ENCODE measurements around the gene TMEM150B.

Gene TMEM150B

GRCh38 chr19:55278391-55279135, 46.6 kb downstream of the TMEM150B start:
- Histone ChIP-seq H3K27ac (ENCODE audit: low read length) (no peak overlapping the region), H3K4me3 (ENCODE audit: low read length) (peak overlapping the region; percentile 90), H3K27me3 (ENCODE audit: insufficient read depth, low read length) (no peaks in the 10 kb centered on the region), H3K4me1 (ENCODE audit: insufficient read depth, low read length) (peaks cover 5% of the 10 kb centered on the region; the same call in 1 of the 2 replicates), H3K36me3 (ENCODE audit: insufficient read depth, low read depth, low read length) (peaks cover 14% of the 10 kb centered on the region; the same call in 1 of the 2 replicates), H3K9ac (ENCODE audit: low read depth, low read length) (peak overlapping the region; percentile 68; the same call in 1 of the 2 replicates), H3K9me3 (ENCODE audit: insufficient read depth, low read depth, low read length) (no peaks in the 10 kb centered on the region)

GRCh38 chr19:55277494-55277893, 47.6 kb downstream of the TMEM150B start:
- Histone ChIP-seq H3K9ac (ENCODE audit: low read depth, low read length) (no peak overlapping the region), H3K9me3 (ENCODE audit: insufficient read depth, low read depth, low read length) (no peaks in the 10 kb centered on the region), H3K4me1 (ENCODE audit: insufficient read depth, low read length) (peaks cover 5% of the 10 kb centered on the region; the same call in 1 of the 2 replicates), H3K4me3 (ENCODE audit: low read length) (no peak overlapping the region), H3K27ac (ENCODE audit: low read length) (no peak overlapping the region), H3K36me3 (ENCODE audit: insufficient read depth, low read depth, low read length) (peaks cover 23% of the 10 kb centered on the region; the same call in 1 of the 2 replicates), H3K27me3 (ENCODE audit: insufficient read depth, low read length) (no peaks in the 10 kb centered on the region)

GRCh38 chr19:55276720-55277430, 48.3 kb downstream of the TMEM150B start:
- Histone ChIP-seq H3K4me1 (ENCODE audit: insufficient read depth, low read length) (peaks cover 5% of the 10 kb centered on the region; the same call in 1 of the 2 replicates), H3K27ac (ENCODE audit: low read length) (no peak overlapping the region), H3K27me3 (ENCODE audit: insufficient read depth, low read length) (no peaks in the 10 kb centered on the region), H3K36me3 (ENCODE audit: insufficient read depth, low read depth, low read length) (peaks cover 23% of the 10 kb centered on the region; the same call in 1 of the 2 replicates), H3K9ac (ENCODE audit: low read depth, low read length) (no peak overlapping the region), H3K9me3 (ENCODE audit: insufficient read depth, low read depth, low read length) (no peaks in the 10 kb centered on the region), H3K4me3 (ENCODE audit: low read length) (no peak overlapping the region)

- Histone ChIP-seq H3K4me1 (ENCODE audit: insufficient read depth, low read length) (peaks cover 5% of the 10 kb centered on the region; the same call in 1 of the 2 replicates), H3K27ac (ENCODE audit: low read length) (no peak overlapping the region), H3K9me3 (ENCODE audit: insufficient read depth, low read depth, low read length) (no peaks in the 10 kb centered on the region), H3K9ac (ENCODE audit: low read depth, low read length) (no peak overlapping the region), H3K4me3 (ENCODE audit: low read length) (no peak overlapping the region), H3K36me3 (ENCODE audit: insufficient read depth, low read depth, low read length) (peaks cover 23% of the 10 kb centered on the region; the same call in 1 of the 2 replicates), H3K27me3 (ENCODE audit: insufficient read depth, low read length) (no peaks in the 10 kb centered on the region)
Observed at GRCh38 chr19:55275851-55276719, 49.1 kb downstream of the TMEM150B start.

GRCh38 chr19:55273978-55274707, 51.0 kb downstream of the TMEM150B start:
- no peaks in the 10 kb centered on the region for H3K27me3 ChIP-seq (ENCODE audit: insufficient read depth, low read length)
- H3K9me3 ChIP-seq (ENCODE audit: insufficient read depth, low read depth, low read length), result no peaks in the 10 kb centered on the region
- H3K36me3 ChIP-seq (ENCODE audit: insufficient read depth, low read depth, low read length), result peaks cover 23% of the 10 kb centered on the region; the same call in 1 of the 2 replicates
- H3K9ac ChIP-seq (ENCODE audit: low read depth, low read length), result no peak overlapping the region
- no peak overlapping the region for H3K27ac ChIP-seq (ENCODE audit: low read length)
- H3K4me3 ChIP-seq (ENCODE audit: low read length), result no peak overlapping the region
- no peaks in the 10 kb centered on the region for H3K4me1 ChIP-seq (ENCODE audit: insufficient read depth, low read length)

GRCh38 chr19:55272142-55272541, 53.0 kb downstream of the TMEM150B start:
- Histone ChIP-seq H3K27me3 (ENCODE audit: insufficient read depth, low read length) (no peaks in the 10 kb centered on the region), H3K9ac (ENCODE audit: low read depth, low read length) (no peak overlapping the region), H3K36me3 (ENCODE audit: insufficient read depth, low read depth, low read length) (peaks cover 20% of the 10 kb centered on the region; the same call in 1 of the 2 replicates), H3K4me3 (ENCODE audit: low read length) (no peak overlapping the region), H3K27ac (ENCODE audit: low read length) (no peak overlapping the region), H3K9me3 (ENCODE audit: insufficient read depth, low read depth, low read length) (no peaks in the 10 kb centered on the region), H3K4me1 (ENCODE audit: insufficient read depth, low read length) (no peaks in the 10 kb centered on the region)

GRCh38 chr19:55270172-55270942, 54.8 kb downstream of the TMEM150B start:
- H3K36me3 ChIP-seq (ENCODE audit: insufficient read depth, low read depth, low read length), result peaks cover 13% of the 10 kb centered on the region; the same call in 1 of the 2 replicates

GRCh38 chr19:55269299-55269698, 55.8 kb downstream of the TMEM150B start:
- Histone ChIP-seq H3K4me3 (ENCODE audit: low read length) (no peak overlapping the region), H3K9ac (ENCODE audit: low read depth, low read length) (no peak overlapping the region), H3K36me3 (ENCODE audit: insufficient read depth, low read depth, low read length) (peaks cover 13% of the 10 kb centered on the region; the same call in 1 of the 2 replicates), H3K27me3 (ENCODE audit: insufficient read depth, low read length) (no peaks in the 10 kb centered on the region), H3K4me1 (ENCODE audit: insufficient read depth, low read length) (no peaks in the 10 kb centered on the region), H3K27ac (ENCODE audit: low read length) (no peak overlapping the region), H3K9me3 (ENCODE audit: insufficient read depth, low read depth, low read length) (peaks cover 6% of the 10 kb centered on the region; the same call in 1 of the 2 replicates)

More at GRCh38 chr19:55270172-55270942, 54.8 kb downstream of the TMEM150B start:
- Histone ChIP-seq H3K4me1 (ENCODE audit: insufficient read depth, low read length) (no peaks in the 10 kb centered on the region), H3K4me3 (ENCODE audit: low read length) (no peak overlapping the region), H3K27me3 (ENCODE audit: insufficient read depth, low read length) (no peaks in the 10 kb centered on the region), H3K27ac (ENCODE audit: low read length) (no peak overlapping the region), H3K9ac (ENCODE audit: low read depth, low read length) (no peak overlapping the region), H3K9me3 (ENCODE audit: insufficient read depth, low read depth, low read length) (peaks cover 6% of the 10 kb centered on the region; the same call in 1 of the 2 replicates)

GRCh38 chr19:55266840-55267239, 58.3 kb downstream of the TMEM150B start:
- Histone ChIP-seq H3K9ac (ENCODE audit: low read depth, low read length) (no peak overlapping the region), H3K4me3 (ENCODE audit: low read length) (no peak overlapping the region), H3K27me3 (ENCODE audit: insufficient read depth, low read length) (no peaks in the 10 kb centered on the region), H3K9me3 (ENCODE audit: insufficient read depth, low read depth, low read length) (peaks cover 6% of the 10 kb centered on the region; the same call in 1 of the 2 replicates), H3K27ac (ENCODE audit: low read length) (no peak overlapping the region), H3K4me1 (ENCODE audit: insufficient read depth, low read length) (no peaks in the 10 kb centered on the region), H3K36me3 (ENCODE audit: insufficient read depth, low read depth, low read length) (no peaks in the 10 kb centered on the region; the same call in 1 of the 2 replicates)

- Histone ChIP-seq H3K36me3 (ENCODE audit: insufficient read depth, low read depth, low read length) (no peaks in the 10 kb centered on the region; the same call in 1 of the 2 replicates), H3K9ac (ENCODE audit: low read depth, low read length) (no peak overlapping the region), H3K4me3 (ENCODE audit: low read length) (no peak overlapping the region), H3K9me3 (ENCODE audit: insufficient read depth, low read depth, low read length) (peaks cover 6% of the 10 kb centered on the region; the same call in 1 of the 2 replicates), H3K27ac (ENCODE audit: low read length) (no peak overlapping the region), H3K4me1 (ENCODE audit: insufficient read depth, low read length) (no peaks in the 10 kb centered on the region), H3K27me3 (ENCODE audit: insufficient read depth, low read length) (no peaks in the 10 kb centered on the region)
Observed at GRCh38 chr19:55266404-55266803, 58.7 kb downstream of the TMEM150B start.

All from iPS-20b (cell line).